Measurements from ENCODE around the gene SMPDL3B.
A peak's percentile ranks its signal among the peaks of the same experiment; 100 is the strongest.
"Not testable (repeated sequence)": the region's sequence is repeated elsewhere in the genome, so short reads cannot be mapped to it uniquely, and the experiment has no call there.

Gene SMPDL3B

GRCh38 chr1:27971674-27972073, 36.9 kb downstream of the SMPDL3B start:
- DNase-seq = peak; percentile 85

- DNase-seq = no peak
Measured at GRCh38 chr1:27972141-27972540, 37.3 kb downstream of the SMPDL3B start.

- DNase-seq = no peak
Measured at GRCh38 chr1:27973771-27974416, 39.1 kb downstream of the SMPDL3B start.

- DNase-seq = no peak
Measured at GRCh38 chr1:27974417-27974781, 39.6 kb downstream of the SMPDL3B start.

GRCh38 chr1:27979151-27979858, 44.5 kb downstream of the SMPDL3B start:
- DNase-seq = peak; percentile 59

GRCh38 chr1:27979859-27980201, 45.0 kb downstream of the SMPDL3B start:
- DNase-seq = no peak

GRCh38 chr1:27980216-27980845, 45.5 kb downstream of the SMPDL3B start:
- no peak for DNase-seq

GRCh38 chr1:27981145-27981544, 46.3 kb downstream of the SMPDL3B start:
- DNase-seq = no peak

- no peak for DNase-seq
Measured at GRCh38 chr1:27990920-27991537, 56.2 kb downstream of the SMPDL3B start.

GRCh38 chr1:27992276-27992675, 57.5 kb downstream of the SMPDL3B start:
- DNase-seq = no peak

- no peak for DNase-seq
Measured at GRCh38 chr1:27993241-27993640, 58.4 kb downstream of the SMPDL3B start.

- no peak for DNase-seq
Measured at GRCh38 chr1:27994060-27994459, 59.3 kb downstream of the SMPDL3B start.

- not testable (repeated sequence) for DNase-seq
Measured at GRCh38 chr1:27994526-27994925, 59.7 kb downstream of the SMPDL3B start.

- DNase-seq = no peak
Measured at GRCh38 chr1:27999055-27999454, 64.3 kb downstream of the SMPDL3B start.

- DNase-seq = no peak
Measured at GRCh38 chr1:28002600-28002999, 67.8 kb downstream of the SMPDL3B start.

- DNase-seq = not testable (repeated sequence)
Measured at GRCh38 chr1:28003117-28003516, 68.3 kb downstream of the SMPDL3B start.
